ENCODE measurements around the gene ADAMTS18.

DNA sequence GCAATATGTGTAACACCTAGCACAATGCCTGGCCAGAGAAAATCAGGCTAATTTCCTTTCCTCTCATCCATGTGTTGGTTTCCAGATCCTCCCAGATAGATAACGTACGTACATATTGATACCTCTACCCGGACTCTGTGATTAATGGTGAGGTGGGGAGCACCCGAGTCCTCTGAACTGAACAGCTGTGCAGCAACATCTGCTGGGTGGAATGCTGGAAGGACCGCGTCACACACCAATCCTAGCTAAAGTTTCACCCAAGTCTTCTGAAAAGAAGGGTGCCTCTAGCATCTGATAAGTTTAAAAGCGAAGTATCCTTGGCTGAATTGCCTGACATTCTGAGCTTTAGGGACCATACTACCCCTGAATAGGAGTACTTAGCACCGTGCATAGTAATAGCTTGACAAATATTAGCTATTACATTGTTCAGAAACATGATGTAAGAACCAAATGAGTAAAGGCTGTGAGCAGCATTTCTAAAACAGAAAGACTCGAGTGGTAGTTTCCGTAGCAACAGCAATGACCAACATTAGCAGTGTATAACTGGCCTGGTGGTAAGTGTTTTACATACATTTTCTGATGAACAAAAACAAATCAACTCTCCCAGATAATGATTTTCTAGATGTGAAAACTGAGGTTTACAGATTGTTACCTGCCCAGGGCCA, 144.3 kb downstream of the ADAMTS18 start:
- TF ChIP-seq POLR2AphosphoS5 (IDR thresholded peaks at IDR 0.05; ENCODE audit: low read depth) (no peak), GABPA (IDR thresholded peaks at IDR 0.05; ENCODE audit: low read depth) (no peak)
- TF ChIP-seq, protein P1, sequence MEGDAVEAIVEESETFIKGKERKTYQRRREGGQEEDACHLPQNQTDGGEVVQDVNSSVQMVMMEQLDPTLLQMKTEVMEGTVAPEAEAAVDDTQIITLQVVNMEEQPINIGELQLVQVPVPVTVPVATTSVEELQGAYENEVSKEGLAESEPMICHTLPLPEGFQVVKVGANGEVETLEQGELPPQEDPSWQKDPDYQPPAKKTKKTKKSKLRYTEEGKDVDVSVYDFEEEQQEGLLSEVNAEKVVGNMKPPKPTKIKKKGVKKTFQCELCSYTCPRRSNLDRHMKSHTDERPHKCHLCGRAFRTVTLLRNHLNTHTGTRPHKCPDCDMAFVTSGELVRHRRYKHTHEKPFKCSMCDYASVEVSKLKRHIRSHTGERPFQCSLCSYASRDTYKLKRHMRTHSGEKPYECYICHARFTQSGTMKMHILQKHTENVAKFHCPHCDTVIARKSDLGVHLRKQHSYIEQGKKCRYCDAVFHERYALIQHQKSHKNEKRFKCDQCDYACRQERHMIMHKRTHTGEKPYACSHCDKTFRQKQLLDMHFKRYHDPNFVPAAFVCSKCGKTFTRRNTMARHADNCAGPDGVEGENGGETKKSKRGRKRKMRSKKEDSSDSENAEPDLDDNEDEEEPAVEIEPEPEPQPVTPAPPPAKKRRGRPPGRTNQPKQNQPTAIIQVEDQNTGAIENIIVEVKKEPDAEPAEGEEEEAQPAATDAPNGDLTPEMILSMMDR (IDR thresholded peaks at IDR 0.05; ENCODE audit: insufficient read depth, low read length): no peak
- TF ChIP-seq, protein P2, sequence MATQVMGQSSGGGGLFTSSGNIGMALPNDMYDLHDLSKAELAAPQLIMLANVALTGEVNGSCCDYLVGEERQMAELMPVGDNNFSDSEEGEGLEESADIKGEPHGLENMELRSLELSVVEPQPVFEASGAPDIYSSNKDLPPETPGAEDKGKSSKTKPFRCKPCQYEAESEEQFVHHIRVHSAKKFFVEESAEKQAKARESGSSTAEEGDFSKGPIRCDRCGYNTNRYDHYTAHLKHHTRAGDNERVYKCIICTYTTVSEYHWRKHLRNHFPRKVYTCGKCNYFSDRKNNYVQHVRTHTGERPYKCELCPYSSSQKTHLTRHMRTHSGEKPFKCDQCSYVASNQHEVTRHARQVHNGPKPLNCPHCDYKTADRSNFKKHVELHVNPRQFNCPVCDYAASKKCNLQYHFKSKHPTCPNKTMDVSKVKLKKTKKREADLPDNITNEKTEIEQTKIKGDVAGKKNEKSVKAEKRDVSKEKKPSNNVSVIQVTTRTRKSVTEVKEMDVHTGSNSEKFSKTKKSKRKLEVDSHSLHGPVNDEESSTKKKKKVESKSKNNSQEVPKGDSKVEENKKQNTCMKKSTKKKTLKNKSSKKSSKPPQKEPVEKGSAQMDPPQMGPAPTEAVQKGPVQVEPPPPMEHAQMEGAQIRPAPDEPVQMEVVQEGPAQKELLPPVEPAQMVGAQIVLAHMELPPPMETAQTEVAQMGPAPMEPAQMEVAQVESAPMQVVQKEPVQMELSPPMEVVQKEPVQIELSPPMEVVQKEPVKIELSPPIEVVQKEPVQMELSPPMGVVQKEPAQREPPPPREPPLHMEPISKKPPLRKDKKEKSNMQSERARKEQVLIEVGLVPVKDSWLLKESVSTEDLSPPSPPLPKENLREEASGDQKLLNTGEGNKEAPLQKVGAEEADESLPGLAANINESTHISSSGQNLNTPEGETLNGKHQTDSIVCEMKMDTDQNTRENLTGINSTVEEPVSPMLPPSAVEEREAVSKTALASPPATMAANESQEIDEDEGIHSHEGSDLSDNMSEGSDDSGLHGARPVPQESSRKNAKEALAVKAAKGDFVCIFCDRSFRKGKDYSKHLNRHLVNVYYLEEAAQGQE (IDR thresholded peaks at IDR 0.05; ENCODE audit: insufficient replicate concordance, low read depth): no peak
